Astrocyte (in vitro differentiated cells and primary cell): ENCODE data around the gene IMMP2L. TPM values are rescaled to one million over a fixed set of nuclear protein-coding genes. Genes with fewer than 3 reads are reported as not detected.

Source experiments
- DNase-seq: peaks from one replicate; pipeline ENCODE4 v3.0.0-alpha.2; 2010; ENCODE audit warnings: low read depth
- FAIRE-seq: peaks from 2 replicates; lab custom pipeline; 2011; peaks lifted over from hg19 to GRCh38; lab: Jason Lieb, UNC
- H2AFZ ChIP-seq: 2 replicates; pipeline ENCODE4 v1.6.0; 2012; ENCODE audit warnings: low read depth, low read length, inconsistent platforms
- H3K27ac ChIP-seq: 2 replicates; pipeline ENCODE4 v1.5.1; 2011; ENCODE audit warnings: low read depth, low read length, inconsistent platforms
- H3K27me3 ChIP-seq: 2 replicates; pipeline ENCODE4 v1.6.0; 2011; ENCODE audit warnings: low read length, inconsistent platforms; ENCODE audit not compliant: insufficient read depth
- H3K36me3 ChIP-seq: 2 replicates; pipeline ENCODE4 v1.5.1; 2011; ENCODE audit warnings: low read length, inconsistent platforms; ENCODE audit not compliant: insufficient read depth
- H3K4me1 ChIP-seq: 2 replicates; pipeline ENCODE4 v1.5.1; 2011; ENCODE audit warnings: low read length, inconsistent platforms; ENCODE audit not compliant: insufficient read depth
- H3K4me2 ChIP-seq: 2 replicates; pipeline ENCODE4 v1.6.0; 2012; ENCODE audit warnings: low read length, inconsistent platforms
- H3K4me3 ChIP-seq: 2 replicates; pipeline ENCODE4 v1.5.1; 2011; ENCODE audit warnings: low read depth, mild to moderate bottlenecking, low read length, inconsistent platforms; ENCODE audit not compliant: insufficient read depth
- H3K79me2 ChIP-seq: 2 replicates; pipeline ENCODE4 v1.6.0; 2012; ENCODE audit warnings: mild to moderate bottlenecking, low read length, inconsistent platforms; ENCODE audit not compliant: insufficient read depth
- H3K9ac ChIP-seq: 2 replicates; pipeline ENCODE4 v1.6.0; 2012; ENCODE audit warnings: mild to moderate bottlenecking, low read length, inconsistent platforms
- H3K9me3 ChIP-seq: 2 replicates; pipeline ENCODE4 v1.5.1; 2012; ENCODE audit warnings: low read depth, mild to moderate bottlenecking, low read length, inconsistent platforms; ENCODE audit not compliant: insufficient read depth
- H4K20me1 ChIP-seq: 2 replicates; pipeline ENCODE4 v1.6.0; 2012; ENCODE audit warnings: low read length, inconsistent platforms; ENCODE audit not compliant: insufficient read depth
- H3K27ac Mint-ChIP-seq: one replicate; pipeline ENCODE4 v1.8.0; 2021; ENCODE audit warnings: mild to moderate bottlenecking, mixed read lengths; ENCODE audit not compliant: unreplicated experiment
- H3K27me3 Mint-ChIP-seq: one replicate; pipeline ENCODE4 v1.8.0; 2021; ENCODE audit warnings: low read depth, mixed read lengths; ENCODE audit not compliant: unreplicated experiment
- H3K36me3 Mint-ChIP-seq: one replicate; pipeline ENCODE4 v1.8.0; 2021; ENCODE audit warnings: low read depth, mixed read lengths; ENCODE audit not compliant: unreplicated experiment
- H3K4me1 Mint-ChIP-seq: one replicate; pipeline ENCODE4 v1.8.0; 2021; ENCODE audit warnings: low read depth, mixed read lengths; ENCODE audit not compliant: unreplicated experiment
- H3K4me3 Mint-ChIP-seq: one replicate; pipeline ENCODE4 v1.8.0; 2021; ENCODE audit warnings: mild to moderate bottlenecking, moderate library complexity, mixed read lengths; ENCODE audit not compliant: unreplicated experiment
- H3K9me3 Mint-ChIP-seq: one replicate; pipeline ENCODE4 v1.8.0; 2021; ENCODE audit warnings: mild to moderate bottlenecking, mixed read lengths; ENCODE audit not compliant: unreplicated experiment
- EZH2 ChIP-seq: IDR thresholded peaks from 2 replicates; pipeline ENCODE4 v1.6.1; 2012; ENCODE audit warnings: mild to moderate bottlenecking, low read length, inconsistent platforms; ENCODE audit not compliant: insufficient read depth
- total RNA-seq: library from RNA; stranded (reverse); gene quantifications from 2 replicates; pipeline ENCODE4 v1.2.1, GENCODE V29; 2021
- TF ChIP-seq, protein P1 (sequence below): IDR thresholded peaks from 2 replicates; pipeline ENCODE4 v1.5.1; 2011; ENCODE audit warnings: low read depth, mild to moderate bottlenecking, inconsistent platforms, low read length, moderate library complexity; ENCODE audit not compliant: insufficient read depth

Gene IMMP2L
- total RNA-seq, 1 donor from 2014 or later = 13.8 TPM

DNA sequence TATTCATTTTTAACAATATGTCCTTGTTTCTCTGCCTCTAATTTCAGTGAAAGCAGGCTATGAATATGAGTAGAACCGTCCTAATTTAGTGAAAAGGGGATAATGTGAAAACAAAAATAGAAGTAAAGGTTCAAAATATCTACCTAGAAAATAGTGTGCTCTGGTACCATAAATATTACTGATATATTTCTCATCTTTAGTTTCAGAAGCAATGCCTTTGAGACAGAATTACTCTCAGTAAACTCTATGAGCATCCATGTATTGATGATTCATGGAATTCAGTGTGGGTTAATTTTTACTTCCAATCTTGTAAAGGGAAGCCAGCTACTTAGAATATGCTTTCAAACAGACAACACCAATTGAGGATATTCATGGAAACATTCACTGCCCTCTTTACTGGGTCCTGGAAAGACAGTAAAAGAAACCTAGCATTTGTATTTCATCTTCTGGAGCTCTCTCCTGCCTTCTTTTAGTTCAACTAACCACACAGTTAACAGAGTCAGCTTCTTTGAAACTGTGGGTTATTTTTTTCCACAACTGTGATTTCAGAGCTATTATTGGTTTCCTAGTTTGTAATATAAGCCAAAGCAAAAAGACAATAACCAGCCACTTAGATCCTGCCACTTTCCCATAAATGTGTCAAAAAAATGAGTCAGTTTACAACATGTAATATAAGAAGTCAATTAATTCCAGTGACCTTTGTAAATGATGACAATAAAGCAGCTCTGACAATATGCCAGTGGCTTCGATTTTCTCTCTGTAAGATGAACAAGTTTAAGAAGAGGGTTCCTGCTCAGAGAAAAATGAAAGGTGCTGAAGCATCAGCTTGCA is 469.7 kb downstream of the IMMP2L start:
- Histone ChIP-seq H3K27me3 (no peaks in the 10 kb centered on the region), H3K4me3 (peak overlapping the region; percentile 51), H4K20me1 (no peaks in the 10 kb centered on the region), H3K4me2 (peak overlapping the region; percentile 79), H3K79me2 (no peaks in the 10 kb centered on the region), H3K36me3 (no peaks in the 10 kb centered on the region), H3K9ac (peak overlapping the region; percentile 64), H3K4me1 (peaks cover 3% of the 10 kb centered on the region), H2AFZ (no peak overlapping the region), H3K9me3 (no peaks in the 10 kb centered on the region), H3K27ac (no peak overlapping the region)
- H3K27me3 Mint-ChIP-seq = no peaks in the 10 kb centered on the region
- no peaks in the 10 kb centered on the region for H3K36me3 Mint-ChIP-seq
- no peak for DNase-seq
- peak overlapping the region; percentile 28 for H3K27ac Mint-ChIP-seq
- H3K4me1 Mint-ChIP-seq = peaks cover 40% of the 10 kb centered on the region
- TF ChIP-seq EZH2 = no peak
- TF ChIP-seq, protein P1, sequence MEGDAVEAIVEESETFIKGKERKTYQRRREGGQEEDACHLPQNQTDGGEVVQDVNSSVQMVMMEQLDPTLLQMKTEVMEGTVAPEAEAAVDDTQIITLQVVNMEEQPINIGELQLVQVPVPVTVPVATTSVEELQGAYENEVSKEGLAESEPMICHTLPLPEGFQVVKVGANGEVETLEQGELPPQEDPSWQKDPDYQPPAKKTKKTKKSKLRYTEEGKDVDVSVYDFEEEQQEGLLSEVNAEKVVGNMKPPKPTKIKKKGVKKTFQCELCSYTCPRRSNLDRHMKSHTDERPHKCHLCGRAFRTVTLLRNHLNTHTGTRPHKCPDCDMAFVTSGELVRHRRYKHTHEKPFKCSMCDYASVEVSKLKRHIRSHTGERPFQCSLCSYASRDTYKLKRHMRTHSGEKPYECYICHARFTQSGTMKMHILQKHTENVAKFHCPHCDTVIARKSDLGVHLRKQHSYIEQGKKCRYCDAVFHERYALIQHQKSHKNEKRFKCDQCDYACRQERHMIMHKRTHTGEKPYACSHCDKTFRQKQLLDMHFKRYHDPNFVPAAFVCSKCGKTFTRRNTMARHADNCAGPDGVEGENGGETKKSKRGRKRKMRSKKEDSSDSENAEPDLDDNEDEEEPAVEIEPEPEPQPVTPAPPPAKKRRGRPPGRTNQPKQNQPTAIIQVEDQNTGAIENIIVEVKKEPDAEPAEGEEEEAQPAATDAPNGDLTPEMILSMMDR = no peak
- H3K9me3 Mint-ChIP-seq = no peaks in the 10 kb centered on the region
- peak overlapping the region; percentile 71 for H3K4me3 Mint-ChIP-seq
- no peak for FAIRE-seq

DNA sequence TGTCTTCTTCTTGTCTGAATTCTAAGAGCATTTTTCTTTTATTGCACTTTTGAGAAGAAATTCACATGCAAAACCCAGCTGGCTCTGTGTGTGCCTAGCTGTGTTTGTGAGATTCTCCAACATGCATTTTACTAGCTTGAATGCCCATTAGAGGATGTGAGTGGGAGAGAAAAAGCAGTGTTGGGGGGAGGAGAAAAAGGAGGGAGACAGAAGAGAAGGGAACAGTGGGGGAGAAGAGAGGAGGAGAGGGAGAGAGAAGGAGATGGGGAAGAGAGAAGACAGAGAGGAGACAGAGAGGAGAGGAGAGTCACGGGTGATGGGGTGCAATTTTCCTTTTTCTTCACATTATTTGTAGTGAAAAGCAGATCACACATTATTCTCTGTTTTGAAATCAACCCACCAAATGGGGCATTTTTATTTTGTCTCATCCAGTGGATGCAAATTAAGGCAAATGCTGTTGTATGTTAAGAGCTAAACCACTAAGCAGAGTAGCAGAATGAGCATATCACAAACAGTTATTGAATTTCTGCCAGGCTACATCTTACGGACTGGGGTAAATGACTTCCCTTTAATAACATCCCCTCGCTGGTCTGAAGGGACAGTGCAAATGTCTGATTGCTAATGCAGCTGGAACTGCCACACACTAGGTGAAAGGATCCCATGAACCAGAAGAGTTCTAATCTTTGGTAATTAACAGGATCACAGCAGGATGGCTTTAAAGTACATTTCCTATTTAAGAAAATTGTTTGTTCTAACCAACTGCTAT is 470.5 kb downstream of the IMMP2L start:
- no peaks in the 10 kb centered on the region for H3K36me3 ChIP-seq
- peak overlapping the region; percentile 71 for H3K4me3 Mint-ChIP-seq
- peaks cover 36% of the 10 kb centered on the region for H3K4me1 Mint-ChIP-seq
- no peaks in the 10 kb centered on the region for H3K27me3 ChIP-seq
- H3K9ac ChIP-seq = peak overlapping the region; percentile 64
- peaks cover 3% of the 10 kb centered on the region for H3K4me1 ChIP-seq
- H3K27ac Mint-ChIP-seq = peak overlapping the region; percentile 62
- peak overlapping the region; percentile 51 for H3K4me3 ChIP-seq
- peak overlapping the region; percentile 79 for H3K4me2 ChIP-seq
- no peak for TF ChIP-seq EZH2
- TF ChIP-seq, protein P1 = no peak
- H3K9me3 ChIP-seq = no peaks in the 10 kb centered on the region
- DNase-seq (no peak), FAIRE-seq (no peak)
- no peaks in the 10 kb centered on the region for H3K27me3 Mint-ChIP-seq
- no peaks in the 10 kb centered on the region for H3K36me3 Mint-ChIP-seq
- H2AFZ ChIP-seq = peak overlapping the region; percentile 6
- no peak overlapping the region for H3K27ac ChIP-seq
- H3K9me3 Mint-ChIP-seq = no peaks in the 10 kb centered on the region
- H3K79me2 ChIP-seq = no peaks in the 10 kb centered on the region
- no peaks in the 10 kb centered on the region for H4K20me1 ChIP-seq
